Choroid plexus epithelial cell (primary cell): Measurements from ENCODE around the gene SLC16A8.

Experiments used
- DNase-seq: peaks from one replicate; pipeline ENCODE4 v3.0.0-alpha.2; 2010; ENCODE audit warnings: low read depth
- H3K4me3 ChIP-seq: 2 replicates; pipeline ENCODE4 v1.5.1; 2011; ENCODE audit warnings: low read depth, mild to moderate bottlenecking, control low read depth, low read length, moderate library complexity
- CTCF ChIP-seq: conservative IDR thresholded peaks from 2 replicates; pipeline ENCODE4 v1.5.1; 2011; ENCODE audit warnings: low read depth, mild to moderate bottlenecking, control low read depth, inconsistent platforms, low read length, moderate library complexity

The SLC16A8 gene

GRCh38 chr22:38107692-38108515, 23.9 kb upstream of the SLC16A8 start:
- DNase-seq: no peak
- H3K4me3 ChIP-seq: no peak overlapping the region
- no peak for TF ChIP-seq CTCF

- H3K4me3 ChIP-seq: no peak overlapping the region
- no peak for TF ChIP-seq CTCF
- DNase-seq: no peak
These were observed 23.0 kb upstream of the SLC16A8 start for GRCh38 chr22:38106814-38107578.

- H3K4me3 ChIP-seq: no peak overlapping the region
- TF ChIP-seq CTCF: peak; percentile 68
- peak; percentile 49 for DNase-seq
These were observed 20.1 kb upstream of the SLC16A8 start for GRCh38 chr22:38104084-38104483.

GRCh38 chr22:38103641-38104040, 19.7 kb upstream of the SLC16A8 start:
- no peak overlapping the region for H3K4me3 ChIP-seq
- DNase-seq: no peak
- no peak for TF ChIP-seq CTCF

GRCh38 chr22:38098410-38099249, 14.6 kb upstream of the SLC16A8 start:
- H3K4me3 ChIP-seq: no peak overlapping the region
- no peak for DNase-seq
- TF ChIP-seq CTCF: no peak

- TF ChIP-seq CTCF: peak; percentile 75
- H3K4me3 ChIP-seq: no peak overlapping the region
- peak; percentile 54 for DNase-seq
These were observed 13.8 kb upstream of the SLC16A8 start for GRCh38 chr22:38097557-38098409.
